ENCODE measurements around the gene OBP2B.
"Not testable (repeated sequence)": the region's sequence is repeated elsewhere in the genome, so short reads cannot be mapped to it uniquely, and the experiment has no call there.

The OBP2B gene

GRCh38 chr9:133221177-133221809, 12.2 kb upstream of the OBP2B start:
- no peak for DNase-seq (ENCODE audit: low spot score)

DNA sequence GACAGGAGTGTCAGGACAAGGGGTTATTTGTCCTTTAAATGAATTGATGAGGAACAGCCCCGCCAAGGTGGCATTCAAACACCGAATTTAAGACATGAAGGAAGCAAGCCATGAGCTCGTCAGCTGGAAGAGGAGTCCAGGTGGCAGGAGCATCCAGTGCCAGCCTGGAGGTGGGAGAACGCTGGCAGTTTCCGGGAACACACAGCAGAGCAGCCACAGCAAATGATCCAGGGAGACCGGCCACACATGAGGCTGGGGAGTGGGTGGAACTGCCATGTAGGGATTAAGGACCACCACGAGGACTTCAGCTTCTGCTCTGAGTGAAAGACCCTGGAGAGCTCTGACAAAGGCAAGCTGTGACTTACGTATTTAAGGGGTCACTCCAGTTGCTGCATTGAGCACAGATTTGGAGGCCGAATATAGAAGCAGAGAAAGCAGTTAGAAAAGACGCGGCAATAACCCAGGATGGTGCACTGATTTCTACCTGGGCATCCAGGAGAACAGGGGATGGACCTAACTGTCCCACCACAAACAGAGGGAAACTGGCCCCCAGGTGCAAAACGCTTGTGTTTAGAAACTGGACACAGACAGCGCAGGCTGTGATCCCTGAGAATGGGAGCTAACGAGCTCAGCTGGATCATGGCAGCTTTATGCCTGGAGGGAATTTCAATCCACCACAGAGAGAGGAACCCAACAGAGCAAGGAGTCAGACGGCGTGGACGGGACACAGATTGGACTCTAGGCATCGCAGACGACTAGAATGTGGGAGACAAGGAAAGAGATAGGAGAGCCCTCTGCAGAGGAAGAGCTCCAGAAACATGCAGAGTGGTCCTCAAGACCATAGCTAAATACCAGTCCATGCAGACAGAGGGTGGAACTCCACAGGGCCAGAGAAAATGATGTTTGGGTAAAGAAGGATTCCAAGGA, 9.3 kb upstream of the OBP2B start:
- not testable (repeated sequence) for DNase-seq (ENCODE audit: low spot score)

DNA sequence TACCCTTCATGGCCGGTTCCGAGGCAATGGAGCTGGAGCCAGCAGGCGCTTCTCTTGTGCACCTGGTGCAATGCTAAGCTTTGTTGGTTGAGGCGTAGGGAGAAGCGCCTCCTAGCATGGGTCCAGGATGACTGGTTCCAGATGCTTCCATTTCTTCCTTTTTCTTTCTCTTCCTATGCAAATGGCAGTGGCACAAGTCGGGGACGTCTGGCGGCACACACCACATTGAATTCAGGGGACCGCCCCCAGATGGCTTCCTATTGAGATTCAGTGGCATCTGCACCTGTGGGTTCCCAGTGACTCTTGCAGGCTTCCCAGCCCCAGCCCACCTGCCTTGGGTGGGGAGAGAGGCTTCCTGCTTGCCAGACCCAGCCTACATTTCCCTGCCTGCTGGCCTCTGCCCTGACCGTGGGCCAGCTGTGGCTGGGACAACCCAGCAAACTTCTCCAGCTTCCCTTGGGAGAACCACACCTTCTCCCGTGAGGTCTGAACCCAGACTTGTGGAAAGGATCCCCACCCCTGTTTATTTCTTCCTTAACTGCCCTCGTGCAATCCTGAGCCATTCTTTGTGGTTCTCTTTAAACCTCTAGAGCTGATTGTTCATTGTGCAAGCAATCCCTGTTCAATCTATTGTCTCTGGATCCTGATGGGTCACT, 8.4 kb upstream of the OBP2B start:
- DNase-seq (ENCODE audit: low spot score): not testable (repeated sequence)

DNA sequence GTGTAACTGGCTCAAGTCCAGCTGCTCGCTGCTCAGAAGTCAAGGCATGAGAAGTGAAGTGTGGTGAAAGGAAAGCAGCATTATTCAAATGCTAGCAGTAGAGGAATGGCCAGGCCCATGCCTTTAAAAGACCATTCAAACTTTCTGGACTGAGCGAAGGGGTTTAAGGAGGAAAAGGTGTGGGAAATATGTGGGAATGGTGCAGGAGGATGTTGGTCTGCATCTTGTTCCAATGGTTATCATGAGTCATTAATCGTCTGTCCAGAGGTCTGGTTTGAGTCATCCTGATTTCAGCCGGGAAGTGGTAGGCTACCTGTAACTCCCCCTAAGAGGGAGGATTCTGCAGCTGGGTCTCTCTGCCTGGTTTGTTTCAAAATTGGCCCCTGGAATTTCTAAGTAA, 5.2 kb upstream of the OBP2B start:
- not testable (repeated sequence) for DNase-seq (ENCODE audit: low spot score)

DNA sequence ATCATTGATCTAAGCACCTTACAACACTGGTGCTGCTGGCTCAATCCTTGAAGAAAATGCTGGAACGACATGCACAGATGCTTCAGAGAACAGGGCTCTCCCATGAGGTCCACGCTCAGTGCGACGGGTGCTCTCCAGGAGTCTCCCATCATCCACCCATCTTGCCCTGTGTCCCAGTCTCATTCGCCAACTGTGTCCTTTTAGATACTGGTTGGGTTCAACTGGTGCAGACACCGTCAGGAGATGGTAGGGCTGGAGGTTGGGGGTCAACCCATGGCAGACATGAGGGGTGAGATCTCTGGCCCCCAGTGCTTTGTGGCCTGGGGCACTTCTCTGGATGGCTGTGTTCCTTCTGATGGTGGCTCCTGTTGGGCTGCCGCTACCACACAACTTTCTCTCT, 1.6 kb upstream of the OBP2B start:
- DNase-seq (ENCODE audit: low spot score): no peak

DNA sequence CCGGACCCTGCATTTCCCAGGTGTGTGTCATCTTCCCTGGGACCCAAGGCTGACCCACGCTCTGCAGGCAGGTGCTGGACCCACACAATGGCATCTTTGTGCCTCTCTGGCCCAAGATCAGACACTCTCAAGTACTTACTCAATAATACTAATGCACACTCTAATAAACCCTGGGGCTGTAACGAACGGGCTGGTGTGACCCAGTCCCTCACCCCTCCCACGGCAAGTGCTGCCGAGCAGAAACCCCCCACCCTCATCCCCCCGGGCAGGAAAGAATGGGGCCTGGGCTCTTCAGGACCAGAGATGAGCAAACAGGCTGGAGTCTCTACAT, 1.1 kb upstream of the OBP2B start:
- DNase-seq (ENCODE audit: low spot score): no peak

DNA sequence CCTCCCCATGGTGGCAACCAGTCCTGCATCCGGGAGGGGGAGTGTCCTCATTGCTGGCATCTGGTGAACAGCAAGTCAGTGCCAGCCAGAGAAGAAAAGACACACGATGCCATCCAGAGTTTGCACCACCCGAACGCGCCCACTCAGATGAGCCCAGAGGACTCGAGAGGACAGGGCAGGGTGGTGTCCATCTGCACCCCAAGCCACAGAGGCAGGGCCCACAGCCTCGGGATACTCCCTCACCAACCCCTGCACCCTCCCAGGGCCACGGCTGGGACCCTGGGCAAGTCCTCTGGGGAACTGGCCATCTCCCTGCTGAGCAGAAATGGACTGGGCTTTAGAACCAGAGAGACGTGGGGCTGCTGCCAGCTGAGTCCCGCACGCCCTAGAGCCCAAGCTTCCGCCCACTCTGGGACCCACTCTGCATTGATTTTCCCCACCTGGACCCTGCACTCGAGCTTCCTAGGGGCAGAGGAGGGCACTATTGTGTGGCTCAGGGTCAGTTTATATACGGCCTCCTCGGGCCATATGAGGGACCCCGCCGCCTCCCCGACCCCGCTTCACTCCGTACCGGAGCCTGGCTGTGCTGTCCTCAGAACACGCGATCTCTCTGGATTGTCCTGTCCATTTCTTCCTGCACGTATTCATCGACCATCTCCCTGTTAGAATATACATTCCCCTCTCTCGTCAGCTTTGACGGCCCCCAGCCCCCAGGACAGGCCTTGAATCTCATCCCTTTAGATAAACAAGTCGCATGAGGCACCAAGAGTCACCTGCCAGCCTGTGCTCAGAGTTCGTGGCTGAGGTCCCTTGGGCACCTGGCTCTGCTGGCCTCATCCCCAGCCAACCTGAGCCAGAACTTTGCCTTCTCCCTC, 514 bp upstream of the OBP2B start:
- not testable (repeated sequence) for DNase-seq (ENCODE audit: low spot score)

DNA sequence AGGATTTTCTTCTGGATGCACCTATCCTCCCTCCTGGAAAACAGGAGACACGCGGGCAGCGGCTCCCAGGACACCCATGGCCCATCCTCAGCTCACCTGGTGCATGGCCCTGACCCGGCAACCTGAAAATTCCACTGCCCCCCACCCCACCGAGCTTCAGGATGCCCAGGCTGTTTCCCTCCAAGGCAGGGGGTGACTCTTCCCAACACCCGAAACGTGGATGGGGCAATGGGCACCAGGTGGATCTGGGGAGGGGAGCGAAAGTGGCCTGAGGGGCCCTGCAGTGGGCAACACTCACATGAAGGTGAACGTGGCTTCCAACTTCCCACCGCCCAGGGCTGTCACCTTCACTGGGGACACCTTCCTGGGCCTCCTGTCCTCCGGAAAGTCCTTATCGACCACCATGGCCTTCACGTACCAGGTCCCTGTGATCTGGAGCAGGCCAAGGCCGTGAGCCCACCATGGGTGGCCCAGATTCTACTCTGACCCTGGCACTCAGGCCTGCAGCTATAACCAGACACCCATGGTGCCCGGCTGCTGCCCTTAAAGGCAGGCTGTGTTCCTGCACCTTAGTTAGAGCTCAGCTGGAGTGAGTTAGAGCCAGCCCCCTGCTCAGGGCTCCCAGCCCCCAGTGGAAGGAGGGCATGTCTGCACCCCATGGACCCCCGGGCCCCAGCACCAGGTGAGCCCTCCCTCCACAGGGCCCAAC, 725 bp downstream of the OBP2B start:
- not testable (repeated sequence) for DNase-seq (ENCODE audit: low spot score)

DNA sequence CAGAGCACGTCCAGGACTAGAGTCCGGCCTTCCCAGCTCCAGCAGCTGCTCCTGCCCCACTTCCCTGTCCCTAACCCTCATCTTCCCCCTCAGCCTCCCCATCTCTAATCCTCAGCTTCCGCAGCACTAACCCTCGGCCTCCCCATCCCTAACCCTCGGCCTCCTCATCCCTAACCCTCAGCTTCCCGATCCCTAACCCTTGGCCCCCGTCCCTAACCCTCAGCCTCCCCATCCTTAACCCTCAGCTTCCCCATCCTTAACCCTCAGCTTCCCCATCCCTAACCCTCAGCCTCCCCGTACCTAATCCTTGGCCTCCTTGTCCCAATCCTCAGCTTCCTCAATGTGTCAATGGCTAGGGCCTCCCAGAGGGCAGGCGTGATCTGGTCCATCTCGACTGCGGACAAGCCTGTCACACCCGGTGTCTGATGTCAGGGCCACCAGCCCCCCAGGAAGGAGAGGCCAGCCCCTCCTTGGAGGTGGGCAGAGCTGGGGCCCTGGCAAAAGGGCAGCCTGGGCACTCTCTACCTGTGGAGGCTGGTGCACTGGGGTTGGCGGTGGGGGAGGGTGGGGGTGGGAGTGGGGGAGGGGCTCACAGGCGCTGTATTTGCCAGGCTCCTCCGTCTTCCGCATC, 1.4 kb downstream of the OBP2B start:
- DNase-seq (ENCODE audit: low spot score): no peak

DNA sequence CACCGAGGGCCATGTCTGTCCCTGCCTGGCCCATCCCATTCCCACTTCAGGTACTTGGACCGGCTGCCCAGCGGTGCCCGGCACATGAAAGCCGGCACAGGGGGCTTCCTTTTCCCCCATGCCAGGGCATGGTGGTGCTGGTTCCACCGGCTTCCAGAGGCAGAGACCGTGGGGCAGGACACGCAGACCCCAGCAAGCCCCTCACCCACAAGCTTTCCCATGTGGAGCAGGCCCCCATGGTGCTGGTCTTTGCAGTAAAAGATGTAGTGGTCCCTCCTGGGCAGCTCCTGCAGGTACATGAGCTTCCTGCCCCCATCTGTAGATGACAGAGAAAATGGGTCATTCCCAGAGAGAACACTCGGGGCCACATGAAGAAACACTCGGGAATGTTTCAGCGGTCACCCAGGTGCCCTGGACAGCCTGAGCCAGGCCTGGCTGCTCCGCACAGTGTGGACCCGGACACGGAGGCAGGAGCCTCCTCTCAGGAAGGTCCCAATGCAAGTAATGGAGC, 2.0 kb downstream of the OBP2B start:
- DNase-seq (ENCODE audit: low spot score): no peak

DNA sequence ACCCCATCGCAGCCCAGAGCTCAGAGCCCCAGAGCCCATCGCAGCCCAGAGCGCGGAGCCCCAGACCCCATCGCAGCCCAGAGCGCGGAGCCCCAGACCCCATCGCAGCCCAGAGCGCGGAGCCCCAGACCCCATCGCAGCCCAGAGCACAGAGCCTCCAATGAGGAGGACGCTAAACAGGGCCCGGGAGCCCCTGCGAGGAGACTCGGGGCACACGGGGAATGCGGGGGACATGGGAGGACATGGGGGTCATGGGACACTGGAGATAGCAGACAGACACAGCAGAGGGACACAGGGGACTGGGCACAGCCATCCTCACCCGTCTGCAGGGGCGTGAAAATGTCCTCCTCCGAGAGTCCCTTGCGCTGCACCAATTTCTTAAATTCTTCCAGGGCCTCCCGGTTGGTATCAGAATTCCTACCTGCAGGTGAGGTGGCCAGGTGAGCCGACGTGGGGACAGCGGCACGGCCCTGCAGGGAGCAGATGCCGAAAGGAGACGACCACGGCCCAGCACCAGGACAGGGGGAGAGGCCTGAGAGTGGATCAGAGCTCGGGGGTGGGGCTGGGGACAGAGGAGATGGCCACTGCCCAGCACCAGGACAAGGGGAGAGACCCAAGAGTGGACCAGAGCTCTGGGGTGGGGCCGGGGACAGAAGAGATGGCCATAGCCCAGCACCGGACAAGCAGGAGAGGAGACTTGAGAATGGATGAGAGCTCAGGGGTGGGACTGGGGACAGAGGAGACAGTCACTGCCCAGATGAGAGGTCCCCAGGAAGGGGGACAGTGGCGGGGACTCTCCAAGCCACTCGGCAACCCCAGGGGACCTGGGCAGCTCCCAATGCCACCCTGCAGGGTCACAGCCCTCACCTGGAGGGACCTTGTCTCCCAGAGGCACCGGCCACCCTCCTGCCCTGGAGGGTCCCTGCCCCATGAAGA, 2.8 kb downstream of the OBP2B start:
- no peak for DNase-seq (ENCODE audit: low spot score)

DNA sequence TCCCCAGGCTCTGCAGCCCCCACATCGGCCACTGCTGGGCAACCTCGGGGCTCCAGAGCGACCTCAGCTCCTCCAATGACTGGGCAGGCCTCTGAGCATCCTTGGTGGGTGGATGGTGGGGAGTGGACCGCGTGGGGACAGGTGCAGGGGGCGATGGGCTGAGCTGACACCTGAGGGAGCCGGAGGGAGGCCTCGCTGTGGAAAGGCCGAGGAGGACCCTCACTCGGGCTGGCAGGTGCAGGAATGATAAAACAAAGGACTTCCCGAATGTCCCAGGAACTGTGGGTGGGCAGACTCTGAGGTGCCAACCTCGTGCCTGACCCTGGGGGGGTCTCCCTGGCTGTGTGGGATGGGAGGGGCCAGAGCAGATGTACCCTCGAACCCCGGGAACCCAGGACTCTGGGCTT, 3.6 kb downstream of the OBP2B start:
- DNase-seq (ENCODE audit: low spot score): not testable (repeated sequence)

GRCh38 chr9:133204993-133205336, 4.1 kb downstream of the OBP2B start:
- DNase-seq (ENCODE audit: low spot score): no peak

DNA sequence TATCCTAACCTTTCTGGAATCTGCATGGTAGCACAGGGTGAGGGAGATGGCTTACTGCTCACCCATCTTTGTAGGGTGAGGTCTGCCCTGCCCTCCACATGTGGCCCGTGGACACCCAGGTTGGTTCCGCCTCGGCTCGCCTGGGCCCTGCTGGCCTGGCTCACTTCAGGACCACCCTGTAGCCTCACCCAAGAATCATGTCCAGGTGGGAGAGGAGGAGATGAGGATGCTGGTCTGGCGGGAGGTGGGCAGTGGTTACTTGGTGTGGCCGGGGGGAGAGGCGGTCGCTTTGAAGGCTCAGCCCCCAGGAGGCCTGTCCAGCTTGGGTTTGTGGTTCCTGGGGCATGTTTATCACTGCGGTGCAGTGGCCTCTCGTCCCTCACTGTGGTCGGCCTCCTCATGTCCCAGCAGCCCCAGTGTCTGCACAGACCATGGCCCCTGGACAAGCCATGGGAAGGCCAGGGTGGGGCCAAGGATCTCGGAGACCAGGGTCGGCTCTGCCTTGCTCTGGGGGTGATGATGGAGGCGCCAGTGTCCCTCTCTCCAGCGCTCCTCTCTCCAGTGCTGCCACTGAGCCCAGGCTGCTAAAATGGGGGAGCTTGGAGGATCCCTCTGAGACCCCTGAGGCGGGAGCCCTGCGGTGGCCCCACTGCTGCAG, 4.6 kb downstream of the OBP2B start:
- DNase-seq (ENCODE audit: low spot score): no peak

DNA sequence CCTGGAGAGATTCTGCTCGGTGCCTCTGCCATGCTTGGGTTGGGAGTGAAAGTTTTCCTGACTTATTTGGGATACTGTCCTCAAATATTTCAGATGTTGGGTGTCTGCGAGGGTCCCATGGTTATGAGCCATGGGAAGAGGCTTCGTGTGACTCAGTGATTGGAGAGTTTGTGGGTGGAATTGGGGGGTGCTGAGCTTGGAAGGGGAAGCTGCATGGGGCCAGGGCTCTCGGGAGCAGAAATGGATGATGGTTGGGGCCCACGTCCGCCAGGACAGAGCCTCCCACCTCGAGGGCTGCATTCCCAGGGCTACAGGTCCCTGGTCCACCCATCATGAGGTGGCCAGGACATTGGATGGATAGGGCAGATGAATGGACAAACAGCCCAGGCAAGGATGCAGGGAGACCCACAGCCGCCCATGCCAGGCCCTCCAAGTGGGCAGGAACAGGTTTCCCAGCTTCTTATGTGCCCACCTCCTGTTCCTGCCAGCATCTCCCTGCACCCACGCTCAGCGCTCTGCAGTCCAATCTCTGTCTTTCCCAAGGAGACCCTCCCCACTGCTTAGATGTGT, 5.5 kb downstream of the OBP2B start:
- DNase-seq (ENCODE audit: low spot score): no peak

DNA sequence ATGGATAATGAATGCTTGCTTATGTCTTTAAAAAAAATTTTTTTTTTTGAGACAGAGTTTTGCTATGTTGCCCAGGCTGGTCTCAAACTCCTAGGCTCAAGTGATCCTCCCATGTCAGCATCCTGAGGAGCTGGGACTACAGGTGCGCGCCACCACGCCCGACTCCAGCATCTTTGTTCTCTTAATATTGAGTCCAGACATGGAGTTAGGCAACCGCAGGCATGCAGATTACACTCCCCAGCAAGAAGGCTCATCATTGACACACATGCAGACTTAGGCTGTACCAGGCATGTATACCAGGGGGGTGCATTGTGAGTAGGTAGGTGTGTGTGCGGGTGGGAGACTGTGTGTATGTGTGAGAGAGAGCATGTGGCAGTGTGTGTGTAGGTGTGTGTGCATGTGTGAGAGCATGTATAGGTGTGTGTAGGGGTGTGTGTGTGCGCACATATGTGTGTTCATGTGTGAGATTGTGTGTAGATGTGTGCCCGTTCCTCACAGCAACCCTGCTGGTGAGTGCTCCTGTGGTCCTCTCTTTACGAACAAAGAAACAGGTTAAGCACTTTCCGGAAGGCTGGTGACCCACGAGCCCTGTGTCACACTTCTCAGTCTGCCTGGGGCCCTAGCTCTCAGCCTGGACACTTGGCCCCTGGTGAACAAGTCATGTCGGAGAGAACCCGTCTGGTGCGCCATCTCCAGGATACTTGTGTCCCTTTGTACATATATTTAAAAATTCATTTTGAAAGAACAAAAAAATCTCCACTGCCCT, 6.2 kb downstream of the OBP2B start:
- DNase-seq (ENCODE audit: low spot score): no peak

DNA sequence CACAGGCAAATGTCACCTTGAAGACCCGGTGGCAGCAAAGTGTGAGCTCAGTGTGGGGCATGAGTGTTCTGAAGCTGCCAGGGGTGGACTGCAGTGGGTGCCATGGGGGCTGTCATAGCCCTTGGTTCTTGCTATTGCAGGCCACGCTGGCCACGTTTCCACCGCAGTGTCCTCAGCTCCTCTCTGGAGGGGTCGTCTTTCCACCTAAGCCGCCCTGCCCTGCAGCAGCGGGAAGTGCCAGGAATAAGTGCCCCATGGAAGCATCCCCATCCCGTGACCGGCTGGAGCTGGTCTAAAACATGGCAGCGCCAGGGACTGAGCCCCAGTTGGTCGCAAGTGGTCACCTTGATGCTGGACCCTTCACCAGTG, 6.9 kb downstream of the OBP2B start:
- DNase-seq (ENCODE audit: low spot score): no peak

All from HuH-7.5 (cell line).